ENCODE measurements around the gene ASGR1. TPM values are rescaled to one million over a fixed set of nuclear protein-coding genes. Genes with fewer than 3 reads are reported as not detected.

Gene ASGR1
- total RNA-seq, 1 donor from 2014 or later, result 2.5 TPM

GRCh38 chr17:7192271-7192937, 13.2 kb upstream of the ASGR1 start:
- no peaks in the 10 kb centered on the region for H3K4me1 ChIP-seq
- H3K4me3 ChIP-seq, result no peak overlapping the region
- no peaks in the 10 kb centered on the region for H3K27me3 ChIP-seq
- no peak for DNase-seq (ENCODE audit: extremely low spot score in 2 of 2)
- no peak for TF ChIP-seq POLR2AphosphoS5 (IDR thresholded peaks at IDR 0.05; ENCODE audit: insufficient read depth in 1 of 2, low read depth in 1 of 2)
- no peak for TF ChIP-seq POLR2A (IDR thresholded peaks at IDR 0.05)
- no peak for TF ChIP-seq CTCF (IDR thresholded peaks at IDR 0.05)
- intact Hi-C loops (cut with DNase I), result no loop called here
- no peaks in the 10 kb centered on the region for H3K9me3 ChIP-seq
- peaks cover 0 to 40% of the 10 kb centered on the region in 2 donors for H3K36me3 ChIP-seq
- H3K27ac ChIP-seq, result no peak overlapping the region

GRCh38 chr17:7191571-7192270, 12.6 kb upstream of the ASGR1 start:
- intact Hi-C loops (cut with DNase I), result no loop called here
- TF ChIP-seq CTCF (IDR thresholded peaks at IDR 0.05) (no peak), POLR2A (IDR thresholded peaks at IDR 0.05) (no peak), POLR2AphosphoS5 (IDR thresholded peaks at IDR 0.05; ENCODE audit: insufficient read depth in 1 of 2, low read depth in 1 of 2) (no peak)
- Histone ChIP-seq H3K4me1 (no peaks in the 10 kb centered on the region), H3K36me3 (peaks cover 0 to 37% of the 10 kb centered on the region in 2 donors), H3K27me3 (no peaks in the 10 kb centered on the region), H3K4me3 (no peak overlapping the region), H3K27ac (no peak overlapping the region), H3K9me3 (no peaks in the 10 kb centered on the region)
- DNase-seq (ENCODE audit: extremely low spot score in 2 of 2), result no peak

- H3K4me1 ChIP-seq, result no peaks in the 10 kb centered on the region
- no peak overlapping the region for H3K27ac ChIP-seq
- peaks cover 0 to 30% of the 10 kb centered on the region in 2 donors for H3K36me3 ChIP-seq
- H3K27me3 ChIP-seq, result no peaks in the 10 kb centered on the region
- no peaks in the 10 kb centered on the region for H3K9me3 ChIP-seq
- no peak overlapping the region for H3K4me3 ChIP-seq
- no peak for DNase-seq (ENCODE audit: extremely low spot score in 2 of 2)
- intact Hi-C loops (cut with DNase I), result no loop called here
- TF ChIP-seq POLR2AphosphoS5 (IDR thresholded peaks at IDR 0.05; ENCODE audit: insufficient read depth in 1 of 2, low read depth in 1 of 2), result no peak
- TF ChIP-seq POLR2A (IDR thresholded peaks at IDR 0.05), result no peak
- no peak for TF ChIP-seq CTCF (IDR thresholded peaks at IDR 0.05)
Observed at GRCh38 chr17:7191069-7191468, 11.9 kb upstream of the ASGR1 start.

- H3K27me3 ChIP-seq, result no peaks in the 10 kb centered on the region
- TF ChIP-seq CTCF (IDR thresholded peaks at IDR 0.05) (no peak), POLR2AphosphoS5 (IDR thresholded peaks at IDR 0.05; ENCODE audit: insufficient read depth in 1 of 2, low read depth in 1 of 2) (no peak), POLR2A (IDR thresholded peaks at IDR 0.05) (no peak)
- intact Hi-C loops (cut with DNase I), result no loop called here
- H3K27ac ChIP-seq, result no peak overlapping the region
- no peak overlapping the region for H3K4me3 ChIP-seq
- H3K4me1 ChIP-seq, result no peaks in the 10 kb centered on the region
- peaks cover 0 to 26% of the 10 kb centered on the region in 2 donors for H3K36me3 ChIP-seq
- no peak for DNase-seq (ENCODE audit: extremely low spot score in 2 of 2)
- no peaks in the 10 kb centered on the region for H3K9me3 ChIP-seq
Observed at GRCh38 chr17:7190276-7190917, 11.2 kb upstream of the ASGR1 start.
